ENCODE data around the gene FAM200A. TPM values are rescaled to one million over a fixed set of nuclear protein-coding genes. Genes with fewer than 3 reads are reported as not detected.

FAM200A gene
- total and polyA plus RNA-seq, 2 of the 8 experiments (the other 6 are each of a cell fraction or from before 2014, with no cell fraction given): 4.3 to 7.5 TPM

GRCh38 chr7:99561737-99562051, 9.8 kb upstream of the FAM200A start:
- WGBS, 2 experiments (ENCODE audit: extremely low coverage in 1 of 2, insufficient coverage in 1 of 2, insufficient read length in 1 of 2, insufficient replicate concordance in 2 of 2, low coverage in 1 of 2, low lambda C conversion rate in 2 of 2, missing lambda C conversion rate in 1 of 2): 97% methylated on average over 2 of the region's 2 CpGs; no CpG with 5 or more reads in 1 of the 2 experiments
- no peak overlapping the region for H2BK5ac ChIP-seq (ENCODE audit: low read depth, low read length)
- peaks cover 7% of the 10 kb centered on the region for H3K79me1 ChIP-seq (ENCODE audit: low read depth, low read length)
- H3K4ac ChIP-seq (replicated peaks; ENCODE audit: insufficient read length, low read depth, low read length): no peak overlapping the region
- DNase-seq (ENCODE audit: low read depth in 1 of 2, low spot score in 2 of 2): no peak
- no peak overlapping the region for H2BK20ac ChIP-seq (ENCODE audit: low read length)
- TF ChIP-seq CHD2 (IDR thresholded peaks at IDR 0.05; ENCODE audit: low read length): no peak
- TF ChIP-seq CTCF (IDR thresholded peaks at IDR 0.05; ENCODE audit: control extremely low read depth in 1 of 3, insufficient read depth in 1 of 3, low read depth in 1 of 3, low read length in 3 of 3): no peak
- no peak for TF ChIP-seq BRCA1 (IDR thresholded peaks at IDR 0.05; ENCODE audit: low read depth, low read length)
- TF ChIP-seq NANOG (IDR thresholded peaks at IDR 0.05; ENCODE audit: insufficient read depth, low read depth, low read length, poor library complexity, severe bottlenecking): no peak
- no peak overlapping the region for H3K9ac ChIP-seq (replicated peaks in 1 of 4; ENCODE audit: extremely low read depth in 1 of 4, low read depth in 3 of 4, low read length in 3 of 4)
- no peak overlapping the region for H4K91ac ChIP-seq (replicated peaks; ENCODE audit: insufficient read length, low read length)
- H3K27me3 ChIP-seq (replicated peaks in 1 of 4; ENCODE audit: control insufficient read depth in 3 of 4, extremely low read depth in 1 of 4, insufficient read depth in 3 of 4, low read length in 3 of 4): no peaks in the 10 kb centered on the region
- H3K4me1 ChIP-seq (replicated peaks in 1 of 4; ENCODE audit: control insufficient read depth in 3 of 4, insufficient read depth in 4 of 4, low read length in 3 of 4): peaks cover 0 to 7% (median 0%) of the 10 kb centered on the region in 4 experiments; a peak in 5 of 7 replicates
- no peak overlapping the region for H2AFZ ChIP-seq (ENCODE audit: low read length)
- no peaks in the 10 kb centered on the region for H3K9me3 ChIP-seq (ENCODE audit: insufficient read depth in 2 of 2, low read depth in 1 of 2, low read length in 1 of 2)
- no peak overlapping the region for H3K4me3 ChIP-seq (ENCODE audit: extremely low read depth in 1 of 4, insufficient read depth in 2 of 4, low read depth in 3 of 4, low read length in 4 of 4)
- H4K20me1 ChIP-seq (replicated peaks in 1 of 2; ENCODE audit: control insufficient read depth in 1 of 2, insufficient read depth in 2 of 2, low read length in 2 of 2): peaks cover 0 to 15% of the 10 kb centered on the region in 2 experiments
- POLR2A ChIA-PET (ENCODE audit: partially characterized antibody): no interaction called here
- peaks cover 5 to 41% of the 10 kb centered on the region in 2 experiments for H3K79me2 ChIP-seq (ENCODE audit: control insufficient read depth in 1 of 2, insufficient read depth in 2 of 2, low read length in 2 of 2)
- H2BK15ac ChIP-seq (ENCODE audit: low read length): no peak overlapping the region
- no peak overlapping the region for H2BK120ac ChIP-seq (replicated peaks; ENCODE audit: low read depth, low read length)
- H3K14ac ChIP-seq (ENCODE audit: insufficient read length): no peak overlapping the region
- no peak overlapping the region for H3K56ac ChIP-seq (replicated peaks; ENCODE audit: insufficient read length, low read depth, low read length)
- no peak overlapping the region for H4K8ac ChIP-seq (ENCODE audit: extremely low read depth, insufficient read depth, low read length)
- CTCF ChIA-PET (ENCODE audit: partially characterized antibody): interaction anchor here (0.8 to 1.4 kb wide), 2 partner anchors 42 to 55 kb away, joined by 3 read pairs; no protein-coding TSS in a partner anchor
- H4K5ac ChIP-seq (ENCODE audit: insufficient read length, low read depth, low read length): no peak overlapping the region
- H3K36me3 ChIP-seq (ENCODE audit: control insufficient read depth in 2 of 4, insufficient read depth in 4 of 4, low read length in 3 of 4): peaks cover 18 to 55% (median 37%) of the 10 kb centered on the region in 4 experiments
- no peak overlapping the region for H3K18ac ChIP-seq (ENCODE audit: extremely low read depth, low read length)
- H3K4me2 ChIP-seq (ENCODE audit: insufficient read depth in 1 of 2, low read depth in 2 of 2, low read length in 2 of 2): no peak overlapping the region
- H3K27ac ChIP-seq (ENCODE audit: low read depth, low read length): no peak overlapping the region
- no peak for FAIRE-seq
- H3K23ac ChIP-seq (ENCODE audit: insufficient read length): no peak overlapping the region
- no peak overlapping the region for H2AK5ac ChIP-seq (ENCODE audit: low read depth, low read length)
- peaks cover 3% of the 10 kb centered on the region for H3K23me2 ChIP-seq (ENCODE audit: low read depth, low read length)
- no peak overlapping the region for H2BK12ac ChIP-seq (ENCODE audit: low read depth, low read length)

Measured in H1 (cell line).